Neural cell (in vitro differentiated cells): ENCODE results near the gene TCF4. TPM values are rescaled to one million over a fixed set of nuclear protein-coding genes. Genes with fewer than 3 reads are reported as not detected.

Source experiments
- H2AFZ ChIP-seq: fragments of 200-600, 300-800 bp; sonication (generic), shearing (Covaris generic); 2 replicates; pipeline ENCODE4 v1.6.0; 2014; ENCODE audit warnings: low read depth, mild to moderate bottlenecking, antibody characterized with exemption, low read length, moderate library complexity
- H3F3A ChIP-seq: fragments of 200-600 bp; shearing (Covaris generic); 2 replicates; pipeline ENCODE4 v1.6.1; 2016; ENCODE audit warnings: mild to moderate bottlenecking, moderate library complexity, mixed read lengths, antibody characterized with exemption, low read length; ENCODE audit not compliant: insufficient read depth, poor library complexity, severe bottlenecking
- H3K27ac ChIP-seq: fragments of 200-600, 300-800 bp; sonication (generic), shearing (Covaris generic); 2 replicates; pipeline ENCODE4 v1.5.1; 2014; ENCODE audit warnings: mild to moderate bottlenecking, low read length, moderate library complexity
- H3K27me3 ChIP-seq: fragments of 300-800, 200-600 bp; sonication (generic), shearing (Covaris generic); 2 replicates; pipeline ENCODE4 v1.6.0; 2014; ENCODE audit warnings: mild to moderate bottlenecking, low read depth, low read length, moderate library complexity; ENCODE audit not compliant: insufficient read depth
- H3K36me3 ChIP-seq: fragments of 300-800, 200-600 bp; sonication (generic), shearing (Covaris generic); 2 replicates; pipeline ENCODE4 v1.5.1; 2014; ENCODE audit warnings: mild to moderate bottlenecking, antibody characterized with exemption, low read length, moderate library complexity; ENCODE audit not compliant: insufficient read depth
- H3K4me2 ChIP-seq: fragments of 300-800, 200-600 bp; sonication (generic), shearing (Covaris generic); 2 replicates; pipeline ENCODE4 v1.6.0; 2014; ENCODE audit warnings: mild to moderate bottlenecking, low read length
- H3K4me3 ChIP-seq: fragments of 300-800, 200-600 bp; sonication (generic), shearing (Covaris generic); 2 replicates; pipeline ENCODE4 v1.5.1; 2014; ENCODE audit warnings: mild to moderate bottlenecking, low read length, moderate library complexity
- H3K79me2 ChIP-seq: fragments of 200-600 bp; shearing (Covaris generic); replicated peaks from 2 replicates; pipeline ENCODE4 v1.6.0; 2014; ENCODE audit warnings: mild to moderate bottlenecking, low read length, moderate library complexity; ENCODE audit not compliant: insufficient read depth
- H3K9ac ChIP-seq: fragments of 300-800, 200-600 bp; sonication (generic), shearing (Covaris generic); 2 replicates; pipeline ENCODE4 v1.6.1; 2016; ENCODE audit warnings: mild to moderate bottlenecking, low read length, mixed read lengths
- H3K9me2 ChIP-seq: fragments of 200-600 bp; shearing (Covaris generic); 2 replicates; pipeline ENCODE4 v1.6.1; 2016; ENCODE audit warnings: mild to moderate bottlenecking, low read length, mixed read lengths; ENCODE audit not compliant: insufficient read depth
- H3K9me3 ChIP-seq: fragments of 200-600, 300-800 bp; sonication (generic), shearing (Covaris generic); 2 replicates; pipeline ENCODE4 v1.6.1; 2016; ENCODE audit warnings: mild to moderate bottlenecking, mixed run types, low read length, moderate library complexity, mixed read lengths
- H4K20me1 ChIP-seq: fragments of 200-600 bp; shearing (Covaris generic); 2 replicates; pipeline ENCODE4 v1.6.1; 2016; ENCODE audit warnings: mild to moderate bottlenecking, mixed run types; ENCODE audit not compliant: insufficient read depth
- CTCF ChIP-seq: fragments of 450-650 bp; IDR thresholded peaks from 2 replicates; pipeline ENCODE4 v1.5.1; 2014; ENCODE audit warnings: antibody characterized with exemption, mild to moderate bottlenecking, moderate library complexity; ENCODE audit not compliant: poor library complexity, severe bottlenecking
- EP300 ChIP-seq: fragments of 450-650 bp; conservative IDR thresholded peaks from 2 replicates; pipeline ENCODE4 v1.6.1; 2014; ENCODE audit warnings: antibody characterized with exemption, mild to moderate bottlenecking, moderate library complexity; ENCODE audit not compliant: poor library complexity, severe bottlenecking
- EZH2 ChIP-seq: fragments of 200-600, 300-800 bp; shearing (Covaris generic), sonication (generic); IDR thresholded peaks from 2 replicates; pipeline ENCODE4 v1.6.1; 2014; ENCODE audit warnings: antibody characterized with exemption, low read length, borderline replicate concordance, mild to moderate bottlenecking; ENCODE audit not compliant: insufficient read depth, poor library complexity, severe bottlenecking
- MXI1 ChIP-seq: fragments of 450-650 bp; conservative IDR thresholded peaks from 2 replicates; pipeline ENCODE4 v1.6.1; 2014; ENCODE audit warnings: antibody characterized with exemption, mild to moderate bottlenecking; ENCODE audit not compliant: poor library complexity, severe bottlenecking
- POLR2AphosphoS5 ChIP-seq: IDR thresholded peaks from 2 replicates; pipeline ENCODE4 v1.6.1; 2012
- RAD21 ChIP-seq: fragments of 450-650 bp; conservative IDR thresholded peaks from 2 replicates; pipeline ENCODE4 v1.6.1; 2014; ENCODE audit warnings: antibody characterized with exemption, mild to moderate bottlenecking, moderate library complexity
- REST ChIP-seq: IDR thresholded peaks from 2 replicates; pipeline ENCODE4 v1.6.1; 2012; ENCODE audit warnings: borderline replicate concordance
- SMC3 ChIP-seq: fragments of 450-650 bp; conservative IDR thresholded peaks from 2 replicates; pipeline ENCODE4 v1.6.1; 2014; ENCODE audit warnings: antibody characterized with exemption, mild to moderate bottlenecking, moderate library complexity; ENCODE audit not compliant: poor library complexity
- TAF1 ChIP-seq: IDR thresholded peaks from 2 replicates; pipeline ENCODE4 v1.6.1; 2012; ENCODE audit warnings: low read depth
- polyA plus RNA-seq: library from polyadenylated mRNA; depleted of rRNA; stranded (reverse); fragments of >200 nt; gene quantifications from 2 replicates; pipeline ENCODE4 v1.2.3, GENCODE V29; 2014

The TCF4 gene
- polyA plus RNA-seq, 1 donor from 2014 or later, result 7.0 TPM

GRCh38 chr18:55494899-55495298 is 93.1 kb downstream of the TCF4 start (continued):
- TF ChIP-seq EP300 (no peak), EZH2 (no peak)

- H3K4me2 ChIP-seq, result no peak overlapping the region
- H3K4me3 ChIP-seq, result no peak overlapping the region
- H3K27ac ChIP-seq, result no peak overlapping the region
- no peak for TF ChIP-seq RAD21
- TF ChIP-seq CTCF, result no peak
- TF ChIP-seq EZH2, result no peak
- TF ChIP-seq MXI1, result no peak
- TF ChIP-seq POLR2AphosphoS5, result no peak
- no peak for TF ChIP-seq REST
- no peak for TF ChIP-seq SMC3
- no peak for TF ChIP-seq EP300
- no peak for TF ChIP-seq TAF1
- no peaks in the 10 kb centered on the region for H4K20me1 ChIP-seq
- H3K36me3 ChIP-seq, result no peaks in the 10 kb centered on the region
- no peak overlapping the region for H3K9ac ChIP-seq
- H3K27me3 ChIP-seq, result no peaks in the 10 kb centered on the region
- no peaks in the 10 kb centered on the region for H3F3A ChIP-seq
- no peaks in the 10 kb centered on the region for H3K9me2 ChIP-seq
- peaks cover 11% of the 10 kb centered on the region for H3K79me2 ChIP-seq
- H2AFZ ChIP-seq, result no peak overlapping the region
- H3K9me3 ChIP-seq, result no peaks in the 10 kb centered on the region
Observed at GRCh38 chr18:55494441-55494840, 93.6 kb downstream of the TCF4 start.

GRCh38 chr18:55491616-55492015 is 96.4 kb downstream of the TCF4 start:
- Histone ChIP-seq H4K20me1 (no peaks in the 10 kb centered on the region), H3K4me2 (no peak overlapping the region), H3K79me2 (peaks cover 28% of the 10 kb centered on the region), H3K4me3 (no peak overlapping the region), H3K36me3 (no peaks in the 10 kb centered on the region), H3K27me3 (no peaks in the 10 kb centered on the region), H3K27ac (no peak overlapping the region), H3K9me3 (no peaks in the 10 kb centered on the region), H3F3A (no peaks in the 10 kb centered on the region), H2AFZ (no peak overlapping the region), H3K9me2 (no peaks in the 10 kb centered on the region), H3K9ac (no peak overlapping the region)
- no peak for TF ChIP-seq CTCF
- no peak for TF ChIP-seq SMC3
- no peak for TF ChIP-seq POLR2AphosphoS5
- TF ChIP-seq MXI1, result no peak
- TF ChIP-seq TAF1, result no peak
